GM10248 (cell line): ENCODE measurements around the gene DHRS1.

ENCODE experiments used
- CTCF ChIA-PET: fragments of 300-600 bp; sonication (Branson Sonifier 250); formaldehyde crosslinking; extraction: SDS; loops from one replicate; lab custom pipeline; 2021; ENCODE audit warnings: antibody characterized with exemption; lab: Yijun Ruan, JAX
- POLR2A ChIA-PET: fragments of 350-650 bp; sonication (Branson Sonifier 250); formaldehyde crosslinking; extraction: SDS; loops from one replicate; lab custom pipeline; 2020; ENCODE audit warnings: antibody characterized with exemption; lab: Yijun Ruan, JAX
- DNase-seq: peaks from one replicate; pipeline ENCODE4 v3.0.0; 2012; ENCODE audit errors: extremely low spot score
- CTCF ChIP-seq: IDR thresholded peaks from 2 replicates; pipeline ENCODE4 v1.5.1; 2012; ENCODE audit warnings: mild to moderate bottlenecking, low read depth; ENCODE audit errors: extremely low read depth, missing control alignments, control extremely low read depth

Gene DHRS1

GRCh38 chr14:24271134-24271833, 28.3 kb downstream of the DHRS1 start, which contains the start of gene RABGGTA:
Gene RABGGTA (minus strand): TSS chr14:24271597. CDS start chr14:24271115, 482 bp downstream.
- TF ChIP-seq CTCF = peak; percentile 88
- peak; percentile 96 for DNase-seq
- POLR2A ChIA-PET = interaction anchor here (0.5 to 2.0 kb wide), 8 partner anchors 10 to 159 kb away, joined by 3 to 13 read pairs (median 5); partner anchors contain the start of genes CBLN3, KHNYN and TINF2
- CTCF ChIA-PET = interaction anchor here (0.8 to 9.2 kb wide), 27 partner anchors 9 to 161 kb away, joined by 3 to 68 read pairs (median 6); partner anchors contain the start of genes CHMP4A, CIDEB, DCAF11 and DHRS1

GRCh38 chr14:24270537-24271133, 28.9 kb downstream of the DHRS1 start:
- TF ChIP-seq CTCF = no peak
- no peak for DNase-seq
- CTCF ChIA-PET = interaction anchor here (0.8 to 9.2 kb wide), 24 partner anchors 8 to 161 kb away, joined by 3 to 68 read pairs (median 8); partner anchors contain the start of genes CHMP4A, CIDEB, DCAF11 and DHRS1
- POLR2A ChIA-PET = interaction anchor here (0.7 to 2.0 kb wide), 7 partner anchors 9 to 159 kb away, joined by 3 to 13 read pairs (median 6); partner anchors contain the start of genes CBLN3, KHNYN and TINF2

GRCh38 chr14:24269910-24270536, 29.6 kb downstream of the DHRS1 start:
- no peak for DNase-seq
- ChIA-PET POLR2A (interaction anchor here (0.8 to 2.0 kb wide), 4 partner anchors 8 to 27 kb away, joined by 3 to 13 read pairs (median 4); partner anchors contain the start of gene TINF2), CTCF (interaction anchor here (1.0 to 9.2 kb wide), 18 partner anchors 8 to 162 kb away, joined by 3 to 68 read pairs (median 8); partner anchors contain the start of genes CIDEB, IRF9, LTB4R2 and MDP1)
- no peak for TF ChIP-seq CTCF

- DNase-seq = no peak
- CTCF ChIA-PET = interaction anchor here (1.8 to 9.2 kb wide), 8 partner anchors 12 to 39 kb away, joined by 5 to 68 read pairs (median 35); partner anchors contain the start of genes CIDEB, LTB4R2 and TINF2
- POLR2A ChIA-PET = interaction anchor here (0.8 to 1.4 kb wide), 2 partner anchors 7 to 23 kb away, joined by 3 to 5 read pairs; no protein-coding TSS in a partner anchor
- TF ChIP-seq CTCF = no peak
These were observed 30.2 kb downstream of the DHRS1 start for GRCh38 chr14:24269368-24269767.

- CTCF ChIA-PET = interaction anchor here (1.0 to 9.2 kb wide), 5 partner anchors 13 to 40 kb away, joined by 3 to 67 read pairs (median 38); partner anchors contain the start of genes CIDEB, LTB4R2 and TINF2
- no peak for TF ChIP-seq CTCF
- DNase-seq = no peak
- POLR2A ChIA-PET = no interaction called here
These were observed 31.4 kb downstream of the DHRS1 start for GRCh38 chr14:24268225-24268624.
